ENCODE data around the gene PGPEP1. TPM values are rescaled to one million over a fixed set of nuclear protein-coding genes. Genes with fewer than 3 reads are reported as not detected.

The PGPEP1 gene
- total and polyA plus RNA-seq, 10 of the 15 experiments (the other 5 are each of a cell fraction or from before 2014, with no cell fraction given), result 13.8 to 39.4 (median 17.0) TPM

DNA sequence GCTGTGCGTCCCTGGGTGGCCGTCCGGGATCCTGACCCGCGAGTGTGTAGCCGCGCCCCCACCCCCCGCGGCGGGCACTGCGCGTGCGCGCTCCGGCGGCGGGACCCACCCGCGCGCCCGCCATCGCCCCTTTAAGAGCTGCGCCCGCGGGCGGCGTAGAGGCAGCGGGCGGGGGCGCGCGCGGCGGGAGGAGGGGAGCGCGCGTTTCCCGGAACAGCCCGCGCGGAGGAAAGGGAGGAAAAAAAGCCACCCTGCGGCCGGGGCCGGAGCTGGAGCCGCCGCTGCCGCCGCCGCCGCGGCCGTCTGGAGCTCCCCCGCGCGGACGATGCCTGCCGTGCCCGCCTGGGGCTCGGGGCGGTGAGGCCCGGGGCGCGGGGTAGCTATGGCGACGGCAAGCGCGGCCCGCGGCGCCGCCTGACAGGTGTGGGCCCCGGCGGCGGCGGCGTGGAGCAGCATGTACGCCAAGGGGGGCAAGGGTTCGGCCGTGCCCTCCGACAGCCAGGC, 78.8 kb downstream of the PGPEP1 start, which contains the start of gene SSBP4 (continued):
- TF ChIP-seq, protein P1, sequence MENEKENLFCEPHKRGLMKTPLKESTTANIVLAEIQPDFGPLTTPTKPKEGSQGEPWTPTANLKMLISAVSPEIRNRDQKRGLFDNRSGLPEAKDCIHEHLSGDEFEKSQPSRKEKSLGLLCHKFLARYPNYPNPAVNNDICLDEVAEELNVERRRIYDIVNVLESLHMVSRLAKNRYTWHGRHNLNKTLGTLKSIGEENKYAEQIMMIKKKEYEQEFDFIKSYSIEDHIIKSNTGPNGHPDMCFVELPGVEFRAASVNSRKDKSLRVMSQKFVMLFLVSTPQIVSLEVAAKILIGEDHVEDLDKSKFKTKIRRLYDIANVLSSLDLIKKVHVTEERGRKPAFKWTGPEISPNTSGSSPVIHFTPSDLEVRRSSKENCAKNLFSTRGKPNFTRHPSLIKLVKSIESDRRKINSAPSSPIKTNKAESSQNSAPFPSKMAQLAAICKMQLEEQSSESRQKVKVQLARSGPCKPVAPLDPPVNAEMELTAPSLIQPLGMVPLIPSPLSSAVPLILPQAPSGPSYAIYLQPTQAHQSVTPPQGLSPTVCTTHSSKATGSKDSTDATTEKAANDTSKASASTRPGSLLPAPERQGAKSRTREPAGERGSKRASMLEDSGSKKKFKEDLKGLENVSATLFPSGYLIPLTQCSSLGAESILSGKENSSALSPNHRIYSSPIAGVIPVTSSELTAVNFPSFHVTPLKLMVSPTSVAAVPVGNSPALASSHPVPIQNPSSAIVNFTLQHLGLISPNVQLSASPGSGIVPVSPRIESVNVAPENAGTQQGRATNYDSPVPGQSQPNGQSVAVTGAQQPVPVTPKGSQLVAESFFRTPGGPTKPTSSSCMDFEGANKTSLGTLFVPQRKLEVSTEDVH (IDR thresholded peaks at IDR 0.05; ENCODE audit: low read depth, partially characterized antibody), result no peak
- TF ChIP-seq, protein P2, sequence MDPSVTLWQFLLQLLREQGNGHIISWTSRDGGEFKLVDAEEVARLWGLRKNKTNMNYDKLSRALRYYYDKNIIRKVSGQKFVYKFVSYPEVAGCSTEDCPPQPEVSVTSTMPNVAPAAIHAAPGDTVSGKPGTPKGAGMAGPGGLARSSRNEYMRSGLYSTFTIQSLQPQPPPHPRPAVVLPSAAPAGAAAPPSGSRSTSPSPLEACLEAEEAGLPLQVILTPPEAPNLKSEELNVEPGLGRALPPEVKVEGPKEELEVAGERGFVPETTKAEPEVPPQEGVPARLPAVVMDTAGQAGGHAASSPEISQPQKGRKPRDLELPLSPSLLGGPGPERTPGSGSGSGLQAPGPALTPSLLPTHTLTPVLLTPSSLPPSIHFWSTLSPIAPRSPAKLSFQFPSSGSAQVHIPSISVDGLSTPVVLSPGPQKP (IDR thresholded peaks at IDR 0.05; ENCODE audit: low read depth, low read length), result no peak
- no peak for TF ChIP-seq ZNF274 (IDR thresholded peaks at IDR 0.05; ENCODE audit: insufficient read depth, insufficient read length)
- TF ChIP-seq HDAC2 (IDR thresholded peaks at IDR 0.05), result no peak
- TF ChIP-seq MYC (IDR thresholded peaks at IDR 0.05; ENCODE audit: insufficient read depth, insufficient read length, insufficient replicate concordance, low read length, severe bottlenecking), result no peak
- no peak for TF ChIP-seq PAX8 (IDR thresholded peaks at IDR 0.05)
- TF ChIP-seq SREBF1 (IDR thresholded peaks at IDR 0.05; ENCODE audit: low read length), result no peak
- TF ChIP-seq DPF2 (IDR thresholded peaks at IDR 0.05), result peak; percentile 85
- TF ChIP-seq, protein P3, sequence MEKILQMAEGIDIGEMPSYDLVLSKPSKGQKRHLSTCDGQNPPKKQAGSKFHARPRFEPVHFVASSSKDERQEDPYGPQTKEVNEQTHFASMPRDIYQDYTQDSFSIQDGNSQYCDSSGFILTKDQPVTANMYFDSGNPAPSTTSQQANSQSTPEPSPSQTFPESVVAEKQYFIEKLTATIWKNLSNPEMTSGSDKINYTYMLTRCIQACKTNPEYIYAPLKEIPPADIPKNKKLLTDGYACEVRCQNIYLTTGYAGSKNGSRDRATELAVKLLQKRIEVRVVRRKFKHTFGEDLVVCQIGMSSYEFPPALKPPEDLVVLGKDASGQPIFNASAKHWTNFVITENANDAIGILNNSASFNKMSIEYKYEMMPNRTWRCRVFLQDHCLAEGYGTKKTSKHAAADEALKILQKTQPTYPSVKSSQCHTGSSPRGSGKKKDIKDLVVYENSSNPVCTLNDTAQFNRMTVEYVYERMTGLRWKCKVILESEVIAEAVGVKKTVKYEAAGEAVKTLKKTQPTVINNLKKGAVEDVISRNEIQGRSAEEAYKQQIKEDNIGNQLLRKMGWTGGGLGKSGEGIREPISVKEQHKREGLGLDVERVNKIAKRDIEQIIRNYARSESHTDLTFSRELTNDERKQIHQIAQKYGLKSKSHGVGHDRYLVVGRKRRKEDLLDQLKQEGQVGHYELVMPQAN (conservative IDR thresholded peaks at IDR 0.05), result peak; percentile 92
- TF ChIP-seq MYB (IDR thresholded peaks at IDR 0.05; ENCODE audit: borderline replicate concordance, low read depth, low read length), result no peak
- TF ChIP-seq RB1 (IDR thresholded peaks at IDR 0.05; ENCODE audit: borderline replicate concordance), result peak; percentile 88
- no peak for TF ChIP-seq KDM1A (IDR thresholded peaks at IDR 0.05; ENCODE audit: borderline replicate concordance)
- TF ChIP-seq, protein P4, sequence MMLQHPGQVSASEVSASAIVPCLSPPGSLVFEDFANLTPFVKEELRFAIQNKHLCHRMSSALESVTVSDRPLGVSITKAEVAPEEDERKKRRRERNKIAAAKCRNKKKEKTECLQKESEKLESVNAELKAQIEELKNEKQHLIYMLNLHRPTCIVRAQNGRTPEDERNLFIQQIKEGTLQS (IDR thresholded peaks at IDR 0.05; ENCODE audit: borderline replicate concordance, extremely low read depth, low read depth, low read length), result no peak
- no peak for TF ChIP-seq CEBPB (IDR thresholded peaks at IDR 0.05; ENCODE audit: borderline replicate concordance in 1 of 2, low read depth in 2 of 2, low read length in 2 of 2)
- no peak for TF ChIP-seq GABPA (IDR thresholded peaks at IDR 0.05; ENCODE audit: low read depth)
- no peak for TF ChIP-seq YY1 (IDR thresholded peaks at IDR 0.05; ENCODE audit: low read depth, low read length)
- TF ChIP-seq RELA (IDR thresholded peaks at IDR 0.05; ENCODE audit: borderline replicate concordance, partially characterized antibody), result peak; percentile 40
- no peak for TF ChIP-seq MEF2B (IDR thresholded peaks at IDR 0.05; ENCODE audit: partially characterized antibody, poor library complexity, severe bottlenecking)
- TF ChIP-seq, protein P5, sequence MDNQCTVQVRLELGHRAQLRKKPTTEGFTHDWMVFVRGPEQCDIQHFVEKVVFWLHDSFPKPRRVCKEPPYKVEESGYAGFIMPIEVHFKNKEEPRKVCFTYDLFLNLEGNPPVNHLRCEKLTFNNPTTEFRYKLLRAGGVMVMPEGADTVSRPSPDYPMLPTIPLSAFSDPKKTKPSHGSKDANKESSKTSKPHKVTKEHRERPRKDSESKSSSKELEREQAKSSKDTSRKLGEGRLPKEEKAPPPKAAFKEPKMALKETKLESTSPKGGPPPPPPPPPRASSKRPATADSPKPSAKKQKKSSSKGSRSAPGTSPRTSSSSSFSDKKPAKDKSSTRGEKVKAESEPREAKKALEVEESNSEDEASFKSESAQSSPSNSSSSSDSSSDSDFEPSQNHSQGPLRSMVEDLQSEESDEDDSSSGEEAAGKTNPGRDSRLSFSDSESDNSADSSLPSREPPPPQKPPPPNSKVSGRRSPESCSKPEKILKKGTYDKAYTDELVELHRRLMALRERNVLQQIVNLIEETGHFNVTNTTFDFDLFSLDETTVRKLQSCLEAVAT (IDR thresholded peaks at IDR 0.05), result no peak
- no peak for TF ChIP-seq CHD4 (IDR thresholded peaks at IDR 0.05)
- no peak for TF ChIP-seq MEF2A (IDR thresholded peaks at IDR 0.05; ENCODE audit: insufficient read depth, low read depth, low read length)
- TF ChIP-seq NR2C1 (IDR thresholded peaks at IDR 0.05), result 0 out of 2 replicates have a peak, but pooled peaks have one; percentile 20
